DOHH2 (cell line): ENCODE data around the gene FOSL2.

Experiments used
- H3F3A ChIP-seq: fragments of 200-600 bp; sonication (generic), shearing (Covaris generic); 2 replicates; pipeline ENCODE4 v1.6.0; 2016; ENCODE audit warnings: antibody characterized with exemption, mild to moderate bottlenecking; ENCODE audit not compliant: control insufficient read depth, insufficient read depth
- H3K27ac ChIP-seq: fragments of 200-600 bp; sonication (generic); 2 replicates; pipeline ENCODE4 v1.5.1; 2014; ENCODE audit warnings: low read depth, mild to moderate bottlenecking, low read length, moderate library complexity
- H3K27me3 ChIP-seq: fragments of 200-600 bp; sonication (generic); 2 replicates; pipeline ENCODE4 v1.6.1; 2014; ENCODE audit warnings: mild to moderate bottlenecking, low read length, mixed read lengths; ENCODE audit not compliant: control insufficient read depth
- H3K36me3 ChIP-seq: fragments of 200-600 bp; sonication (generic); 2 replicates; pipeline ENCODE4 v1.6.1; 2014; ENCODE audit warnings: mild to moderate bottlenecking, low read length, moderate library complexity, mixed read lengths; ENCODE audit not compliant: control insufficient read depth
- H3K4me1 ChIP-seq: fragments of 200-600 bp; sonication (generic); 2 replicates; pipeline ENCODE4 v1.6.1; 2014; ENCODE audit warnings: mild to moderate bottlenecking, low read length, mixed read lengths; ENCODE audit not compliant: control insufficient read depth
- H3K4me2 ChIP-seq: fragments of 200-600 bp; sonication (generic); 2 replicates; pipeline ENCODE4 v1.6.0; 2014; ENCODE audit warnings: mild to moderate bottlenecking, low read length, moderate library complexity
- H3K4me3 ChIP-seq: fragments of 200-600 bp; sonication (generic); 2 replicates; pipeline ENCODE4 v1.5.1; 2014; ENCODE audit warnings: mild to moderate bottlenecking, low read length, mixed read lengths
- H3K79me2 ChIP-seq: fragments of 200-600 bp; sonication (generic); 2 replicates; pipeline ENCODE4 v1.6.1; 2014; ENCODE audit warnings: mild to moderate bottlenecking, low read length, mixed read lengths; ENCODE audit not compliant: control insufficient read depth
- H3K9me2 ChIP-seq: fragments of 200-600 bp; sonication (generic); replicated peaks from 2 replicates; pipeline ENCODE4 v1.6.1; 2014; ENCODE audit warnings: mild to moderate bottlenecking, low read length, mixed read lengths; ENCODE audit not compliant: control insufficient read depth
- H3K9me3 ChIP-seq: fragments of 200-600 bp; sonication (generic); 2 replicates; pipeline ENCODE4 v1.6.1; 2014; ENCODE audit warnings: antibody characterized with exemption, low read length, mixed read lengths; ENCODE audit not compliant: control insufficient read depth, insufficient read depth
- H4K20me1 ChIP-seq: fragments of 200-600 bp; sonication (generic); 2 replicates; pipeline ENCODE4 v1.6.0; 2014; ENCODE audit warnings: low read depth, mild to moderate bottlenecking, antibody characterized with exemption, low read length, moderate library complexity; ENCODE audit not compliant: control insufficient read depth, insufficient read depth
- CTCF ChIP-seq: fragments of 200-600 bp; sonication (generic); IDR thresholded peaks from one replicate; pipeline ENCODE4 v1.5.1; 2014; ENCODE audit warnings: antibody characterized with exemption, mild to moderate bottlenecking, low read depth, low read length; ENCODE audit not compliant: poor library complexity, severe bottlenecking
- EZH2phosphoT487 ChIP-seq: fragments of 200-600 bp; sonication (generic); IDR thresholded peaks from 2 replicates; pipeline ENCODE4 v1.6.1; 2017; ENCODE audit warnings: borderline replicate concordance, mild to moderate bottlenecking, antibody characterized with exemption, low read length, moderate library complexity, mixed read lengths

The FOSL2 gene

GRCh38 chr2:28433215-28433614 lies 40.6 kb downstream of the FOSL2 start:
- Histone ChIP-seq H3K36me3 (no peaks in the 10 kb centered on the region), H3K9me3 (no peaks in the 10 kb centered on the region), H3F3A (no peaks in the 10 kb centered on the region), H3K4me1 (no peaks in the 10 kb centered on the region), H4K20me1 (no peaks in the 10 kb centered on the region), H3K4me3 (no peak overlapping the region), H3K27ac (no peak overlapping the region), H3K79me2 (no peaks in the 10 kb centered on the region), H3K27me3 (peaks cover 6% of the 10 kb centered on the region; the same call in 1 of the 2 replicates), H3K9me2 (no peaks in the 10 kb centered on the region), H3K4me2 (no peak overlapping the region)
- TF ChIP-seq CTCF (no peak), EZH2phosphoT487 (no peak)

DNA sequence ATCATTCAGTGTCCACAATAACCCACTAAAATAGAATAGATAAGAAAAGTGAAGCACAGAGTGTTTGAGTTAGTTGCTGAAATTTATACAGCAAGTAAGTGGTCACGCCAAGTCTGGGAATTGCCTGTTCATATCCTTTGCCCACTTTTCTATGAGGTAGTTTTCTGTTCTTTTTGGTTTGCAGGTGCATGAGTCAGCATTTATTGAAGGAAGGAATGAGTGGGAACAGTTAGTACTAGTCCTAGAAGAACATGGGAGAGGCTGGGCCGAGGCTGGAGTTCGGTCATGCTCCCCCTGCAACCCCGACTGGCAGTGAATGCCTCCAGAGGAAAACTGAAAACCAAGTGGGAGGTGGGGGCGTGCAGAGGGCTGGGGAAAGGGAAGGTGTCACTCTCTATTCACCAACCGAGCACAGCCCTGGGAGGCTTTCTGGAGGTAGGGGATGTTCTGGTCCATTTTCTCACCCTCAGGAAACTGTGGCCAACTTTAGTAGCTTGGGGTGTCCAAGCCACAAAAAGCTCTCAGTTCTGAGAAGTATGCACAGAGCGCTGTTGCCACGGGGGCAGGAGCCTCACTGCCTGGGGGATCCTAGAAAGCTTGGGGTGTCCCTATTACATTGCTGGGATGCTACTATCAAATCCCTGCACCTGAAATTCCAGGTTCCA lies 41.4 kb downstream of the FOSL2 start:
- Histone ChIP-seq H3K4me1 (no peaks in the 10 kb centered on the region), H3F3A (no peaks in the 10 kb centered on the region), H3K79me2 (no peaks in the 10 kb centered on the region), H3K4me2 (no peak overlapping the region), H3K9me2 (no peaks in the 10 kb centered on the region), H4K20me1 (no peaks in the 10 kb centered on the region), H3K27ac (no peak overlapping the region), H3K36me3 (no peaks in the 10 kb centered on the region), H3K9me3 (no peaks in the 10 kb centered on the region), H3K27me3 (peaks cover 6% of the 10 kb centered on the region; the same call in 1 of the 2 replicates), H3K4me3 (no peak overlapping the region)
- TF ChIP-seq EZH2phosphoT487 (no peak), CTCF (no peak)

GRCh38 chr2:28434600-28434989 lies 41.9 kb downstream of the FOSL2 start:
- Histone ChIP-seq H3K4me1 (no peaks in the 10 kb centered on the region), H3K27me3 (peaks cover 6% of the 10 kb centered on the region; the same call in 1 of the 2 replicates), H3K9me2 (no peaks in the 10 kb centered on the region), H3K4me3 (no peak overlapping the region), H4K20me1 (no peaks in the 10 kb centered on the region), H3K27ac (no peak overlapping the region), H3K36me3 (no peaks in the 10 kb centered on the region), H3K9me3 (no peaks in the 10 kb centered on the region), H3K79me2 (no peaks in the 10 kb centered on the region), H3K4me2 (no peak overlapping the region), H3F3A (no peaks in the 10 kb centered on the region)
- TF ChIP-seq CTCF (no peak), EZH2phosphoT487 (no peak)
